IMR-90 (cell line): ENCODE results near the gene GRB10.

Experiments used
- BHLHE40 ChIP-seq: fragments of 150-350 bp; IDR thresholded peaks from 2 replicates; pipeline ENCODE4 v1.6.1; 2016; ENCODE audit warnings: mild to moderate bottlenecking, low read depth, low read length
- CEBPB ChIP-seq: IDR thresholded peaks from 2 replicates; pipeline ENCODE4 v1.6.1; 2012; ENCODE audit warnings: low read depth, low read length, improper control_type of control experiment
- CHD1 ChIP-seq: IDR thresholded peaks from 2 replicates; pipeline ENCODE4 v1.6.1; 2012; ENCODE audit warnings: low read depth, low read length, improper control_type of control experiment
- CTCF ChIP-seq: conservative IDR thresholded peaks from 2 replicates; pipeline ENCODE4 v1.5.1; 2012; ENCODE audit warnings: mild to moderate bottlenecking, low read depth, low read length, improper control_type of control experiment
- ELK1 ChIP-seq: fragments of 150-350 bp; IDR thresholded peaks from 2 replicates; pipeline ENCODE4 v1.6.1; 2016; ENCODE audit warnings: low read depth, mild to moderate bottlenecking, low read length, moderate library complexity, borderline replicate concordance
- FOS ChIP-seq: fragments of 150-350 bp; IDR thresholded peaks from 2 replicates; pipeline ENCODE4 v1.6.1; 2016; ENCODE audit warnings: low read depth, low read length
- MAFK ChIP-seq: IDR thresholded peaks from 2 replicates; pipeline ENCODE4 v1.6.1; 2012; ENCODE audit warnings: low read depth, low read length, improper control_type of control experiment
- MAZ ChIP-seq: IDR thresholded peaks from 2 replicates; pipeline ENCODE4 v1.6.1; 2012; ENCODE audit warnings: low read depth, mild to moderate bottlenecking, low read length, improper control_type of control experiment, moderate library complexity, borderline replicate concordance
- POLR2A ChIP-seq: IDR thresholded peaks from 2 replicates; pipeline ENCODE4 v1.6.1; 2012; ENCODE audit warnings: mild to moderate bottlenecking, low read depth, low read length
- RAD21 ChIP-seq: IDR thresholded peaks from 2 replicates; pipeline ENCODE4 v1.6.1; 2012; ENCODE audit warnings: low read length, improper control_type of control experiment
- RFX5 ChIP-seq: IDR thresholded peaks from 2 replicates; pipeline ENCODE4 v1.8.0; 2012; ENCODE audit warnings: low read depth, mild to moderate bottlenecking, low read length, moderate library complexity
- USF2 ChIP-seq: fragments of 150-350 bp; IDR thresholded peaks from 2 replicates; pipeline ENCODE4 v1.6.1; 2017; ENCODE audit warnings: mild to moderate bottlenecking, antibody characterized with exemption, low read length, low read depth

- TF ChIP-seq CEBPB: no peak
- TF ChIP-seq CTCF: no peak
- no peak for TF ChIP-seq POLR2A
- no peak for TF ChIP-seq MAFK
- no peak for TF ChIP-seq ELK1
- no peak for TF ChIP-seq RFX5
- TF ChIP-seq RAD21: no peak
- TF ChIP-seq CHD1: no peak
- no peak for TF ChIP-seq USF2
- no peak for TF ChIP-seq MAZ
- TF ChIP-seq BHLHE40: no peak
- TF ChIP-seq FOS: no peak
These were observed 240.6 kb downstream of the GRB10 start for GRCh38 chr7:50542132-50542531.
